Measurements from ENCODE around the gene TRIO. TPM values are rescaled to one million over a fixed set of nuclear protein-coding genes. Genes with fewer than 3 reads are reported as not detected.

The TRIO gene
- total RNA-seq, 1 donor = 211 TPM

DNA sequence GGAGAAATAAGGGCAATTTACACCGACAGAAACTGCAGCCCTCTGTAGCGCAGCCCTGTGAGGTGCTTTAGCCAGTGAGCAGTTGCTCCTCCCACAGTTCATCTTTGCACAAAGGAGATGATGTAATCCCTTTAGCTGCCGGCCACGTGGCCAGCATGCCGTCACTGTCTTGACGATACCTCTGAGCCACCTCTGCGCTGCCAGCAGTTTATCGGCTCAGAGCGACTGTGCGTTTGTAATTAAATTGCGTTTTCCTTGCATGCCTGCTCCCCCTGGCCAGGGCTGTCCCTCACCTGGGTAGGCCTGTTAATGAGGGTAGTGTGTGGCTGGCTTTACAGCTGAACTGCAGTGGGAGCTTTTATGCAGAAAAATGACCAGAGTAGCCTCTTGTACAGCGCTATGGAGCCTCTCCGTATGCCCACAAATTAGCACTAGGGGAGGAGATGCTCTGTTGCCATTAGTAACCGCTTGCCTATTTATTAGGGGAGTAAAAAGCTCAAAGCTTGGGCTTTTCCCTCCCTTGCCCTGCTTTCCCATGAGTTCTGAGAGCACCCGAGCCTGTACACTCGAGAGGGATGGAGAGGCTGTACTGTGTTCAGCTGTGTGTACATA lies 107.0 kb downstream of the TRIO start:
- H3K4me3 ChIP-seq (ENCODE audit: low read depth, low read length) = peak overlapping the region; percentile 45
- DNase-seq (ENCODE audit: low read depth) = peak; percentile 81
- TF ChIP-seq, protein P1, sequence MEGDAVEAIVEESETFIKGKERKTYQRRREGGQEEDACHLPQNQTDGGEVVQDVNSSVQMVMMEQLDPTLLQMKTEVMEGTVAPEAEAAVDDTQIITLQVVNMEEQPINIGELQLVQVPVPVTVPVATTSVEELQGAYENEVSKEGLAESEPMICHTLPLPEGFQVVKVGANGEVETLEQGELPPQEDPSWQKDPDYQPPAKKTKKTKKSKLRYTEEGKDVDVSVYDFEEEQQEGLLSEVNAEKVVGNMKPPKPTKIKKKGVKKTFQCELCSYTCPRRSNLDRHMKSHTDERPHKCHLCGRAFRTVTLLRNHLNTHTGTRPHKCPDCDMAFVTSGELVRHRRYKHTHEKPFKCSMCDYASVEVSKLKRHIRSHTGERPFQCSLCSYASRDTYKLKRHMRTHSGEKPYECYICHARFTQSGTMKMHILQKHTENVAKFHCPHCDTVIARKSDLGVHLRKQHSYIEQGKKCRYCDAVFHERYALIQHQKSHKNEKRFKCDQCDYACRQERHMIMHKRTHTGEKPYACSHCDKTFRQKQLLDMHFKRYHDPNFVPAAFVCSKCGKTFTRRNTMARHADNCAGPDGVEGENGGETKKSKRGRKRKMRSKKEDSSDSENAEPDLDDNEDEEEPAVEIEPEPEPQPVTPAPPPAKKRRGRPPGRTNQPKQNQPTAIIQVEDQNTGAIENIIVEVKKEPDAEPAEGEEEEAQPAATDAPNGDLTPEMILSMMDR (IDR thresholded peaks at IDR 0.05; ENCODE audit: insufficient read depth, low read length) = no peak

GRCh38 chr5:14250748-14251701 lies 107.9 kb downstream of the TRIO start:
- DNase-seq (ENCODE audit: low read depth) = no peak
- TF ChIP-seq, protein P1 (IDR thresholded peaks at IDR 0.05; ENCODE audit: insufficient read depth, low read length) = no peak
- peak overlapping the region; percentile 9 for H3K4me3 ChIP-seq (ENCODE audit: low read depth, low read length)

- TF ChIP-seq, protein P1 (IDR thresholded peaks at IDR 0.05; ENCODE audit: insufficient read depth, low read length) = no peak
- DNase-seq (ENCODE audit: low read depth) = no peak
- no peak overlapping the region for H3K4me3 ChIP-seq (ENCODE audit: low read depth, low read length)
These were observed 108.6 kb downstream of the TRIO start for GRCh38 chr5:14251733-14252132.

DNA sequence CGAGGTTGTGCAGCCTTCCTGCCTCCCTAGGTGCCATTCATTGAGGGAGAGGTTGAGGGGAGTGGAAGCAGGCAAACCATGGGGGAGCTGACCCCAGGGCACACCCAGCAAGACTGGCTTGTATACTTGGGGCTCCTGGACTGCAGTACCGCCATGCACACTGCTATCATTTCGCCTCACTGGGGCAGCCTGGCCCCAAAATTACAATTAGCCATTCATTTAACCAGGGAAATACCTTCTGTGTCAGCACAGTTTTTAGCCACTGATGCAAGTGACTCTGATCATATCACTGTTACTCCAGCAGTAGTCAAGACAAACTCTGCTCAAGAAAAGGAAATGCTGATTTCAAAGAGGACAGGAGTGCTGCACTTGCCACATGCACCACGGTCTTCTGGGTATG lies 109.7 kb downstream of the TRIO start:
- DNase-seq (ENCODE audit: low read depth) = no peak
- H3K4me3 ChIP-seq (ENCODE audit: low read depth, low read length) = no peak overlapping the region
- TF ChIP-seq, protein P1 (IDR thresholded peaks at IDR 0.05; ENCODE audit: insufficient read depth, low read length) = no peak

DNA sequence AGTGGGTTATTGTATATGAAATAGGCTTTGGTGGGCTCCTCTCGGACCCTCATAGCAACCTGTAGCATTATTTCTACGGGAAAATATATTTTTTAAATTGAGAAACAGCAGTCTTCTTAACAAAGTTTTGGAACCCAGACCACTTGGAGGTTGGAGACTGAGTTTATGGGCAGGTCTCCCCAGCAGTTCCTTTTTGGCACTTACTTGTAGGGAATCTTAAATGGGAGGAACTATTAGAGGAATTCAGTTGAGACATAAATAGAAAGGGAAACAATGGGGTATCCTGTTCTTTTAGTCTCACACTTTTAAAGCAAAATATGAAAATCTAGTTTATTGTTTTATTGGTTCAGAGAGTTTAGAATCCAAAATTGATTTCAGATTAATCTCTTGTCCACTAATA lies 111.5 kb downstream of the TRIO start:
- no peak for DNase-seq (ENCODE audit: low read depth)
- no peak overlapping the region for H3K4me3 ChIP-seq (ENCODE audit: low read depth, low read length)
- TF ChIP-seq, protein P1 (IDR thresholded peaks at IDR 0.05; ENCODE audit: insufficient read depth, low read length) = no peak

GRCh38 chr5:14256026-14256690 lies 113.0 kb downstream of the TRIO start:
- H3K4me3 ChIP-seq (ENCODE audit: low read depth, low read length) = no peak overlapping the region
- TF ChIP-seq, protein P1 (IDR thresholded peaks at IDR 0.05; ENCODE audit: insufficient read depth, low read length) = no peak
- DNase-seq (ENCODE audit: low read depth) = no peak
